Stimulated activated CD8-positive, alpha-beta memory T cell treated with anti-CD3 and anti-CD28 coated beads, Interleukin-7, amount 100 ng/mL, for 24 hours (primary cell): ENCODE data around the gene MYL12A.
"Not testable (repeated sequence)": the region's sequence is repeated elsewhere in the genome, so short reads cannot be mapped to it uniquely, and the experiment has no call there.

Experiments
- DNase-seq: peaks from one replicate; pipeline ENCODE4 v3.0.0-alpha.2; 2020; ENCODE audit warnings: low read depth

Gene MYL12A

GRCh38 chr18:3255611-3256165 lies 8.1 kb downstream of the MYL12A start:
- DNase-seq = no peak

- DNase-seq = no peak
Measured at GRCh38 chr18:3256693-3257626, 9.4 kb downstream of the MYL12A start.

- DNase-seq = no peak
Measured at GRCh38 chr18:3257627-3258120, 10.1 kb downstream of the MYL12A start.

- DNase-seq = no peak
Measured at GRCh38 chr18:3260995-3261372, 13.4 kb downstream of the MYL12A start.

- DNase-seq = peak; percentile 48
Measured at GRCh38 chr18:3261373-3262233, 14.0 kb downstream of the MYL12A start, which contains the start of gene MYL12B. TSS of gene MYL12B (plus strand) at chr18:3262133. CDS start at chr18:3272899, 10,766 bp downstream.

GRCh38 chr18:3262234-3263131 lies 14.9 kb downstream of the MYL12A start:
- no peak for DNase-seq

- DNase-seq = no peak
Measured at GRCh38 chr18:3263132-3263700, 15.6 kb downstream of the MYL12A start.

- DNase-seq = no peak
Measured at GRCh38 chr18:3264362-3264761, 16.8 kb downstream of the MYL12A start.

GRCh38 chr18:3265564-3266033 lies 18.0 kb downstream of the MYL12A start:
- DNase-seq = no peak

- no peak for DNase-seq
Measured at GRCh38 chr18:3266062-3266608, 18.5 kb downstream of the MYL12A start.

- DNase-seq = no peak
Measured at GRCh38 chr18:3268306-3268705, 20.7 kb downstream of the MYL12A start.

- DNase-seq = no peak
Measured at GRCh38 chr18:3269241-3269913, 21.8 kb downstream of the MYL12A start.

GRCh38 chr18:3269914-3270299 lies 22.3 kb downstream of the MYL12A start:
- DNase-seq = no peak

GRCh38 chr18:3273042-3273441 lies 25.4 kb downstream of the MYL12A start:
- DNase-seq = no peak

GRCh38 chr18:3277643-3278213 lies 30.1 kb downstream of the MYL12A start:
- DNase-seq = not testable (repeated sequence)

- DNase-seq = no peak
Measured at GRCh38 chr18:3279201-3280185, 31.9 kb downstream of the MYL12A start.

- DNase-seq = no peak
Measured at GRCh38 chr18:3281456-3282400, 34.1 kb downstream of the MYL12A start.
